ENCODE results near the gene BCKDHA. TPM values are rescaled to one million over a fixed set of nuclear protein-coding genes. Genes with fewer than 3 reads are reported as not detected.

Gene BCKDHA
- total and polyA plus RNA-seq, 2 donors (not counting 3 experiments of a cell fraction or from before 2014, with no cell fraction given): 16.5 to 50.4 TPM

GRCh38 chr19:41445575-41445974 lies 48.0 kb downstream of the BCKDHA start:
- Histone ChIP-seq H3K36me3 (ENCODE audit: control insufficient read depth in 2 of 2, extremely low read depth in 1 of 2, insufficient read depth in 2 of 2, low read length in 2 of 2) (no peaks in the 10 kb centered on the region), H3K79me2 (ENCODE audit: control insufficient read depth, insufficient read depth, low read length) (no peaks in the 10 kb centered on the region), H2AFZ (ENCODE audit: low read depth, low read length) (no peak overlapping the region), H3K4me1 (ENCODE audit: control insufficient read depth, extremely low read depth, insufficient read depth, low read length) (no peaks in the 10 kb centered on the region), H3K27me3 (ENCODE audit: control insufficient read depth in 2 of 2, insufficient read depth in 2 of 2, low read length in 2 of 2) (peaks cover 7 to 9% of the 10 kb centered on the region in 2 experiments), H3K9me3 (replicated peaks; ENCODE audit: control insufficient read depth, insufficient read depth, low read length) (no peaks in the 10 kb centered on the region), H3K4me2 (ENCODE audit: insufficient read depth, low read length) (no peak overlapping the region), H3K4me3 (replicated peaks in 1 of 3; ENCODE audit: insufficient read depth in 1 of 3, low read depth in 1 of 3, low read length in 3 of 3) (no peak overlapping the region), H3K27ac (ENCODE audit: insufficient read depth, low read depth, low read length) (no peak overlapping the region), H4K20me1 (replicated peaks; ENCODE audit: control insufficient read depth, extremely low read depth, insufficient read depth, low read length) (no peaks in the 10 kb centered on the region), H3K9me1 (replicated peaks; ENCODE audit: control insufficient read depth, extremely low read depth, insufficient read depth, low read length) (no peaks in the 10 kb centered on the region), H3K9ac (replicated peaks; ENCODE audit: extremely low read depth, insufficient read depth, low read length) (no peak overlapping the region)
- intact Hi-C loops (cut with micrococcal nuclease): no loop called here
- no TSS peak for BruUV-seq (replicated peaks)
- POLR2A ChIA-PET: no interaction called here
- TF ChIP-seq JUN (IDR thresholded peaks at IDR 0.05; ENCODE audit: borderline replicate concordance, insufficient read depth, insufficient read length, low read depth) (no peak), MYC (IDR thresholded peaks at IDR 0.05; ENCODE audit: low read depth, low read length) (no peak), GATA2 (IDR thresholded peaks at IDR 0.05; ENCODE audit: insufficient read depth, insufficient read length, low read depth, low read length) (no peak), MAX (IDR thresholded peaks at IDR 0.05; ENCODE audit: insufficient read depth, insufficient read length) (no peak), POLR2AphosphoS5 (IDR thresholded peaks at IDR 0.05; ENCODE audit: insufficient read depth, low read depth, low read length) (no peak), POLR2A (IDR thresholded peaks at IDR 0.05; ENCODE audit: low read depth, low read length) (no peak), FOS (IDR thresholded peaks at IDR 0.05; ENCODE audit: borderline replicate concordance, insufficient read depth, low read length) (no peak), EZH2 (IDR thresholded peaks at IDR 0.05; ENCODE audit: borderline replicate concordance, low read depth, low read length, severe bottlenecking) (no peak), CTCF (IDR thresholded peaks at IDR 0.05; ENCODE audit: extremely low read depth in 1 of 2, insufficient read depth in 1 of 2, low read depth in 1 of 2, low read length in 2 of 2) (no peak)
- FAIRE-seq: no peak
- DNase-seq (ENCODE audit: low read depth, low spot score): no peak
- CTCF ChIA-PET: interaction anchor here (4.1 to 8.9 kb wide), 2 partner anchors 12 to 119 kb away, joined by 33 to 343 read pairs; no protein-coding TSS in a partner anchor
- dilution Hi-C loops (cut with MboI; ENCODE audit: extremely low pct_ligation_motif_present, low sequenced_read_pairs): no loop called here

All from endothelial cell of umbilical vein (primary cell).